ENCODE data around the gene PDE4C.

- TF ChIP-seq GATAD2A (IDR thresholded peaks at IDR 0.05) (no peak), JUN (IDR thresholded peaks at IDR 0.05; ENCODE audit: borderline replicate concordance, low read depth, low read length) (no peak), JUN (CRISPR knock-in tag; IDR thresholded peaks at IDR 0.05; ENCODE audit: borderline replicate concordance) (no peak), FOXA3 (CRISPR knock-in tag; conservative IDR thresholded peaks at IDR 0.05 in 1 of 2, IDR thresholded peaks at IDR 0.05 in 1 of 2) (no peak), STAT5B (CRISPR knock-in tag; IDR thresholded peaks at IDR 0.05) (no peak), PCBP1 (IDR thresholded peaks at IDR 0.05; ENCODE audit: low read depth, low read length, poor library complexity, severe bottlenecking) (no peak), ERF (CRISPR knock-in tag; IDR thresholded peaks at IDR 0.05) (no peak), BRCA1 (IDR thresholded peaks at IDR 0.05) (no peak), BRCA1 (CRISPR knock-in tag; IDR thresholded peaks at IDR 0.05) (no peak), MXI1 (IDR thresholded peaks at IDR 0.05; ENCODE audit: low read depth, low read length) (no peak), NKRF (IDR thresholded peaks at IDR 0.05; ENCODE audit: borderline replicate concordance) (no peak)
- TF ChIP-seq, protein P1, sequence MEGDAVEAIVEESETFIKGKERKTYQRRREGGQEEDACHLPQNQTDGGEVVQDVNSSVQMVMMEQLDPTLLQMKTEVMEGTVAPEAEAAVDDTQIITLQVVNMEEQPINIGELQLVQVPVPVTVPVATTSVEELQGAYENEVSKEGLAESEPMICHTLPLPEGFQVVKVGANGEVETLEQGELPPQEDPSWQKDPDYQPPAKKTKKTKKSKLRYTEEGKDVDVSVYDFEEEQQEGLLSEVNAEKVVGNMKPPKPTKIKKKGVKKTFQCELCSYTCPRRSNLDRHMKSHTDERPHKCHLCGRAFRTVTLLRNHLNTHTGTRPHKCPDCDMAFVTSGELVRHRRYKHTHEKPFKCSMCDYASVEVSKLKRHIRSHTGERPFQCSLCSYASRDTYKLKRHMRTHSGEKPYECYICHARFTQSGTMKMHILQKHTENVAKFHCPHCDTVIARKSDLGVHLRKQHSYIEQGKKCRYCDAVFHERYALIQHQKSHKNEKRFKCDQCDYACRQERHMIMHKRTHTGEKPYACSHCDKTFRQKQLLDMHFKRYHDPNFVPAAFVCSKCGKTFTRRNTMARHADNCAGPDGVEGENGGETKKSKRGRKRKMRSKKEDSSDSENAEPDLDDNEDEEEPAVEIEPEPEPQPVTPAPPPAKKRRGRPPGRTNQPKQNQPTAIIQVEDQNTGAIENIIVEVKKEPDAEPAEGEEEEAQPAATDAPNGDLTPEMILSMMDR (IDR thresholded peaks at IDR 0.05 in 2 of 3, conservative IDR thresholded peaks at IDR 0.05 in 1 of 3; ENCODE audit: insufficient read depth in 2 of 3, low read depth in 1 of 3, low read length in 3 of 3): no peak
- TF ChIP-seq, protein P2, sequence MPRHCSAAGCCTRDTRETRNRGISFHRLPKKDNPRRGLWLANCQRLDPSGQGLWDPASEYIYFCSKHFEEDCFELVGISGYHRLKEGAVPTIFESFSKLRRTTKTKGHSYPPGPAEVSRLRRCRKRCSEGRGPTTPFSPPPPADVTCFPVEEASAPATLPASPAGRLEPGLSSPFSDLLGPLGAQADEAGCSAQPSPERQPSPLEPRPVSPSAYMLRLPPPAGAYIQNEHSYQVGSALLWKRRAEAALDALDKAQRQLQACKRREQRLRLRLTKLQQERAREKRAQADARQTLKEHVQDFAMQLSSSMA (CRISPR knock-in tag; IDR thresholded peaks at IDR 0.05): no peak
- TF ChIP-seq, protein P3, sequence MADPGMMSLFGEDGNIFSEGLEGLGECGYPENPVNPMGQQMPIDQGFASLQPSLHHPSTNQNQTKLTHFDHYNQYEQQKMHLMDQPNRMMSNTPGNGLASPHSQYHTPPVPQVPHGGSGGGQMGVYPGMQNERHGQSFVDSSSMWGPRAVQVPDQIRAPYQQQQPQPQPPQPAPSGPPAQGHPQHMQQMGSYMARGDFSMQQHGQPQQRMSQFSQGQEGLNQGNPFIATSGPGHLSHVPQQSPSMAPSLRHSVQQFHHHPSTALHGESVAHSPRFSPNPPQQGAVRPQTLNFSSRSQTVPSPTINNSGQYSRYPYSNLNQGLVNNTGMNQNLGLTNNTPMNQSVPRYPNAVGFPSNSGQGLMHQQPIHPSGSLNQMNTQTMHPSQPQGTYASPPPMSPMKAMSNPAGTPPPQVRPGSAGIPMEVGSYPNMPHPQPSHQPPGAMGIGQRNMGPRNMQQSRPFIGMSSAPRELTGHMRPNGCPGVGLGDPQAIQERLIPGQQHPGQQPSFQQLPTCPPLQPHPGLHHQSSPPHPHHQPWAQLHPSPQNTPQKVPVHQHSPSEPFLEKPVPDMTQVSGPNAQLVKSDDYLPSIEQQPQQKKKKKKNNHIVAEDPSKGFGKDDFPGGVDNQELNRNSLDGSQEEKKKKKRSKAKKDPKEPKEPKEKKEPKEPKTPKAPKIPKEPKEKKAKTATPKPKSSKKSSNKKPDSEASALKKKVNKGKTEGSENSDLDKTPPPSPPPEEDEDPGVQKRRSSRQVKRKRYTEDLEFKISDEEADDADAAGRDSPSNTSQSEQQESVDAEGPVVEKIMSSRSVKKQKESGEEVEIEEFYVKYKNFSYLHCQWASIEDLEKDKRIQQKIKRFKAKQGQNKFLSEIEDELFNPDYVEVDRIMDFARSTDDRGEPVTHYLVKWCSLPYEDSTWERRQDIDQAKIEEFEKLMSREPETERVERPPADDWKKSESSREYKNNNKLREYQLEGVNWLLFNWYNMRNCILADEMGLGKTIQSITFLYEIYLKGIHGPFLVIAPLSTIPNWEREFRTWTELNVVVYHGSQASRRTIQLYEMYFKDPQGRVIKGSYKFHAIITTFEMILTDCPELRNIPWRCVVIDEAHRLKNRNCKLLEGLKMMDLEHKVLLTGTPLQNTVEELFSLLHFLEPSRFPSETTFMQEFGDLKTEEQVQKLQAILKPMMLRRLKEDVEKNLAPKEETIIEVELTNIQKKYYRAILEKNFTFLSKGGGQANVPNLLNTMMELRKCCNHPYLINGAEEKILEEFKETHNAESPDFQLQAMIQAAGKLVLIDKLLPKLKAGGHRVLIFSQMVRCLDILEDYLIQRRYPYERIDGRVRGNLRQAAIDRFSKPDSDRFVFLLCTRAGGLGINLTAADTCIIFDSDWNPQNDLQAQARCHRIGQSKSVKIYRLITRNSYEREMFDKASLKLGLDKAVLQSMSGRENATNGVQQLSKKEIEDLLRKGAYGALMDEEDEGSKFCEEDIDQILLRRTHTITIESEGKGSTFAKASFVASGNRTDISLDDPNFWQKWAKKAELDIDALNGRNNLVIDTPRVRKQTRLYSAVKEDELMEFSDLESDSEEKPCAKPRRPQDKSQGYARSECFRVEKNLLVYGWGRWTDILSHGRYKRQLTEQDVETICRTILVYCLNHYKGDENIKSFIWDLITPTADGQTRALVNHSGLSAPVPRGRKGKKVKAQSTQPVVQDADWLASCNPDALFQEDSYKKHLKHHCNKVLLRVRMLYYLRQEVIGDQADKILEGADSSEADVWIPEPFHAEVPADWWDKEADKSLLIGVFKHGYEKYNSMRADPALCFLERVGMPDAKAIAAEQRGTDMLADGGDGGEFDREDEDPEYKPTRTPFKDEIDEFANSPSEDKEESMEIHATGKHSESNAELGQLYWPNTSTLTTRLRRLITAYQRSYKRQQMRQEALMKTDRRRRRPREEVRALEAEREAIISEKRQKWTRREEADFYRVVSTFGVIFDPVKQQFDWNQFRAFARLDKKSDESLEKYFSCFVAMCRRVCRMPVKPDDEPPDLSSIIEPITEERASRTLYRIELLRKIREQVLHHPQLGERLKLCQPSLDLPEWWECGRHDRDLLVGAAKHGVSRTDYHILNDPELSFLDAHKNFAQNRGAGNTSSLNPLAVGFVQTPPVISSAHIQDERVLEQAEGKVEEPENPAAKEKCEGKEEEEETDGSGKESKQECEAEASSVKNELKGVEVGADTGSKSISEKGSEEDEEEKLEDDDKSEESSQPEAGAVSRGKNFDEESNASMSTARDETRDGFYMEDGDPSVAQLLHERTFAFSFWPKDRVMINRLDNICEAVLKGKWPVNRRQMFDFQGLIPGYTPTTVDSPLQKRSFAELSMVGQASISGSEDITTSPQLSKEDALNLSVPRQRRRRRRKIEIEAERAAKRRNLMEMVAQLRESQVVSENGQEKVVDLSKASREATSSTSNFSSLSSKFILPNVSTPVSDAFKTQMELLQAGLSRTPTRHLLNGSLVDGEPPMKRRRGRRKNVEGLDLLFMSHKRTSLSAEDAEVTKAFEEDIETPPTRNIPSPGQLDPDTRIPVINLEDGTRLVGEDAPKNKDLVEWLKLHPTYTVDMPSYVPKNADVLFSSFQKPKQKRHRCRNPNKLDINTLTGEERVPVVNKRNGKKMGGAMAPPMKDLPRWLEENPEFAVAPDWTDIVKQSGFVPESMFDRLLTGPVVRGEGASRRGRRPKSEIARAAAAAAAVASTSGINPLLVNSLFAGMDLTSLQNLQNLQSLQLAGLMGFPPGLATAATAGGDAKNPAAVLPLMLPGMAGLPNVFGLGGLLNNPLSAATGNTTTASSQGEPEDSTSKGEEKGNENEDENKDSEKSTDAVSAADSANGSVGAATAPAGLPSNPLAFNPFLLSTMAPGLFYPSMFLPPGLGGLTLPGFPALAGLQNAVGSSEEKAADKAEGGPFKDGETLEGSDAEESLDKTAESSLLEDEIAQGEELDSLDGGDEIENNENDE (IDR thresholded peaks at IDR 0.05; ENCODE audit: low read depth, low read length): no peak
These were observed 48.1 kb upstream of the PDE4C start, which contains the start of gene IQCN for GRCh38 chr19:18274219-18274780.
